C4-2B (cell line): Measurements from ENCODE around the gene THSD1.

ENCODE experiments used
- H3K27ac ChIP-seq: fragments of 450-650 bp; 2 replicates; pipeline ENCODE4 v1.5.1; 2017
- ZFX ChIP-seq: fragments of 450-650 bp; IDR thresholded peaks from 2 replicates; pipeline ENCODE4 v1.6.1; 2017
- TF ChIP-seq, protein P1 (sequence below): fragments of 450-650 bp; conservative IDR thresholded peaks from 2 replicates; pipeline ENCODE4 v1.5.1; 2017; ENCODE audit warnings: mild to moderate bottlenecking

The THSD1 gene

DNA sequence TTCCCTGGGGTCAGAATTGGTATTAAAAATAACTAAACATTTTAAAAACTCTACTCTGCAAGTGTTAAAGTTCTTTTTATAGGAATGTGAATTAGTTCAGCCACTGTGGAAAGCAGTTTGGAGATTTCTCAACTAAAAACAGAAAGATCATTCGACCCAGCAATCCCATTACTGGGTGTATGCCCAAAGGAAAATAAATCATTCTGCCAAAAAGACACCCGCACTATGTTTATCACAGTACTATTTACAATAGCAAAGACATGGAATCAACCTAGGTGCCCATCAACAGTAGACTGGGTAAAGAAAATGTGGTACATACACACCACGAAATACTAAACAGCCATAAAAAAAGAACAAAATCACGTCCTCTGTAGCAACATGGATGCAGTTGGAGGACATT is 657 bp upstream of the THSD1 start:
- TF ChIP-seq, protein P1, sequence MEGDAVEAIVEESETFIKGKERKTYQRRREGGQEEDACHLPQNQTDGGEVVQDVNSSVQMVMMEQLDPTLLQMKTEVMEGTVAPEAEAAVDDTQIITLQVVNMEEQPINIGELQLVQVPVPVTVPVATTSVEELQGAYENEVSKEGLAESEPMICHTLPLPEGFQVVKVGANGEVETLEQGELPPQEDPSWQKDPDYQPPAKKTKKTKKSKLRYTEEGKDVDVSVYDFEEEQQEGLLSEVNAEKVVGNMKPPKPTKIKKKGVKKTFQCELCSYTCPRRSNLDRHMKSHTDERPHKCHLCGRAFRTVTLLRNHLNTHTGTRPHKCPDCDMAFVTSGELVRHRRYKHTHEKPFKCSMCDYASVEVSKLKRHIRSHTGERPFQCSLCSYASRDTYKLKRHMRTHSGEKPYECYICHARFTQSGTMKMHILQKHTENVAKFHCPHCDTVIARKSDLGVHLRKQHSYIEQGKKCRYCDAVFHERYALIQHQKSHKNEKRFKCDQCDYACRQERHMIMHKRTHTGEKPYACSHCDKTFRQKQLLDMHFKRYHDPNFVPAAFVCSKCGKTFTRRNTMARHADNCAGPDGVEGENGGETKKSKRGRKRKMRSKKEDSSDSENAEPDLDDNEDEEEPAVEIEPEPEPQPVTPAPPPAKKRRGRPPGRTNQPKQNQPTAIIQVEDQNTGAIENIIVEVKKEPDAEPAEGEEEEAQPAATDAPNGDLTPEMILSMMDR: no peak
- no peak for TF ChIP-seq ZFX
- H3K27ac ChIP-seq: no peak overlapping the region

- TF ChIP-seq, protein P1: no peak
- TF ChIP-seq ZFX: no peak
- no peak overlapping the region for H3K27ac ChIP-seq
These were observed 604 bp downstream of the THSD1 start for GRCh38 chr13:52405369-52405766.

DNA sequence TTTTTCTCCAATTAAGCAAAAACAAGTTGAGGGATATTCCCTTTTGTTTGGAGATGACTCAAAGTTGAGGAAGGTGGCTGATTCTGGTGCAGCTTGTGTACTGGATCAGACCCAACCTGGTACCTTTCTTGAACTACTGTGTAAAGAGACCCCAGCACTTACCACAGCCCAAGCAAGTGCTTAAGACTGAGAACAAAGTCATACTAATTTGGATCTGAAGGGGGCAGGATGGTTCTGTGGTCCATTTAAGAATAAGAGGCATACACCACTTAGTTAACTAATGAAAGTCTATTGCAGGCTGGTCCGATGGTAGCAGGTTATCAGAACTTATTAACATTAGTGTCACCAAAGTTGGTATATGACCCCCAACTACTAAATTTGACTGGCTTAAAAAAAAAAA is 6.3 kb downstream of the THSD1 start:
- H3K27ac ChIP-seq: no peak overlapping the region
- TF ChIP-seq, protein P1: peak; percentile 22
- no peak for TF ChIP-seq ZFX

DNA sequence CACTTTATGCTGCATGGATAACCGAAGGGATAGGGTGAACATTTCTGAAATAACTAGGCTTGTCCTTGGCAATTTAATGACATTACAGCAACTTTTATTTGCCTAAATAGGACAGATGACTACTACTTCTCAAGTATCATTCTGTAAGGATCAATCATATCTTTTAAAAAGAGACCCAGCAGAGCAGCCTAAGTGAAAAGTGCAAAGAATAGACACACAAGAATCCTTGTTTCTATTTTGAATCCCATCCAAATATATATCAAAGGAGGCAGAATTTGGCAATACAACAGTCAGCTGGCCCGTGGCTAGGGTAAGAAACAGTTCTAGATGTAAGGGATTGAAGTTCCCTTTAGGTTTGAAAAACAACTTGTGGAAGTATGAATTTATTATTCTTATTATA is 6.9 kb downstream of the THSD1 start:
- TF ChIP-seq ZFX: no peak
- TF ChIP-seq, protein P1: no peak
- no peak overlapping the region for H3K27ac ChIP-seq

- no peak for TF ChIP-seq ZFX
- TF ChIP-seq, protein P1: no peak
- no peak overlapping the region for H3K27ac ChIP-seq
These were observed 10.3 kb downstream of the THSD1 start for GRCh38 chr13:52395704-52396103.

DNA sequence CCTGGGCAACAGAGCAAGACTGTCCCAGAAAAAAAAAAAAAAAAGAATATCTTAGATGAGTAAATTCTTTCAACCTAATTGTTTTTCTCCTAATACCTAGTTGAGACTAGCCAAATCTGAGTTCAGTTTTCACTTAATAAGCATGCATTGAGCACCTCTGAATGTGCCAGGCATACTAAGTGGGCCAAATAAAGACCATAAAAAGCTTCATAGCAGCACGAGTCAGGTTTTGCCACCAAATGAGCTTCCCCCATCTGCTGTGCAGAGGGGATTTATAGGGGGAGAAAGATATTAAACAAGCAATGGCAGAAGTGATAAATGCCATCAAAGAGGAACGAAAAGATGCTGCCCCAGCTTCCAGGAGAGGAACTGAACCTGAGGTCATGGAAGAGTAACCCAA is 11.4 kb downstream of the THSD1 start:
- TF ChIP-seq, protein P1: no peak
- TF ChIP-seq ZFX: no peak
- no peak overlapping the region for H3K27ac ChIP-seq

- no peak overlapping the region for H3K27ac ChIP-seq
- TF ChIP-seq ZFX: no peak
- TF ChIP-seq, protein P1: no peak
These were observed 12.2 kb downstream of the THSD1 start for GRCh38 chr13:52393572-52394357.
